GM18505 (cell line): ENCODE measurements around the gene SV2C.
A peak's percentile ranks its signal among the peaks of the same experiment; 100 is the strongest.
"Not testable (repeated sequence)": the region's sequence is repeated elsewhere in the genome, so short reads cannot be mapped to it uniquely, and the experiment has no call there.

ENCODE experiments used
- ATAC-seq: cut with Tn5 transposase; IDR thresholded peaks from one replicate; pipeline ENCODE4 v1.9.1; 2021; ENCODE audit not compliant: unreplicated experiment
- POLR2A ChIP-seq: IDR thresholded peaks from 4 replicates; pipeline ENCODE4 v1.6.1; 2011; ENCODE audit warnings: borderline replicate concordance; ENCODE audit not compliant: insufficient read depth, insufficient read length; ENCODE audit errors: extremely low read depth

SV2C gene

DNA sequence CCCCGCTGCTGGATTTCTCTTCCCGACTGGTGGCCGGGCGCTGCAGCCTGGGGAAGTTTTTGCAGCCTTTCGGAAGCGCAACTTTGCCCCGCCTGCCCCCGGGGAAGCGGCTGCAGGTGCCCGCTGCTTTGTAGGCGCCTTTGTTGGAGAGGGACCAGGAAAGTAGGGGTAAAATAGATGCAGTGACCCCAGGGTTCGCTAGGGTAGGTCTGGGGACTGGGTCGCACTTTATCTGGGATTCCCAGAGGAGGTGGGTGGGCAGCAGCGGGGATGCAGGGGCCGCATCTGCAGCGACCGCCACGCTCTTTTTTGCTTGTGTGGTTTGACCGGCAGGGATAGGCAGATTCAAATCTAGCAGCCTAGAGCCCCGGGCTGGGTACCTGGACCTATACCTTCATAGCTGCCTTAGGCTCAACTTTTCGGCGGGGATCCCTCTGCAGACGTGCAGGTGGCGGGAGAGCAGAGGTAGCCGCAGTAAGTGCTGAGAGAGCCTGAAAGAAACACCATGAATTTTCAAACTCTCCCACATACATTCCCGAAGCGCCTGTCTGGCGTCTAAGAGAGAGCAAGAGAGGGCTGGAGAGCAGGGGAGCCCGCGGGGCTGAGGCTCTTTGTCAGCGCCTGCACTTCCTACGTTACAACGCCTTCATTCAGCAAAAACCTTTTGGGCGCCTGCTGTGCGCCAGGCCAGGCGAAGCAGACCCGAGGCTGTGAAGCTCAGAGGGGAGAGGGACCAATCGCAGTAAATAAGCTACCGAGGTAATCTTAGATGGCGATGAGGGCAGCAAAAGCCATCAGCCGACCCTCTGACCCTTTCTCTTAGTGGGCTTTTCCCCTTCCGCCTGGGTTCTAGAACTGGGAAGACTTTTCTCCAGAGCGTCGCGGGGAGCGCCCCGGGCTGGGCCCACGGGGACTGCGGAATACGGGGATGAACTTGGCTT, 642 bp downstream of the SV2C start:
- ATAC-seq = no peak
- no peak for TF ChIP-seq POLR2A

DNA sequence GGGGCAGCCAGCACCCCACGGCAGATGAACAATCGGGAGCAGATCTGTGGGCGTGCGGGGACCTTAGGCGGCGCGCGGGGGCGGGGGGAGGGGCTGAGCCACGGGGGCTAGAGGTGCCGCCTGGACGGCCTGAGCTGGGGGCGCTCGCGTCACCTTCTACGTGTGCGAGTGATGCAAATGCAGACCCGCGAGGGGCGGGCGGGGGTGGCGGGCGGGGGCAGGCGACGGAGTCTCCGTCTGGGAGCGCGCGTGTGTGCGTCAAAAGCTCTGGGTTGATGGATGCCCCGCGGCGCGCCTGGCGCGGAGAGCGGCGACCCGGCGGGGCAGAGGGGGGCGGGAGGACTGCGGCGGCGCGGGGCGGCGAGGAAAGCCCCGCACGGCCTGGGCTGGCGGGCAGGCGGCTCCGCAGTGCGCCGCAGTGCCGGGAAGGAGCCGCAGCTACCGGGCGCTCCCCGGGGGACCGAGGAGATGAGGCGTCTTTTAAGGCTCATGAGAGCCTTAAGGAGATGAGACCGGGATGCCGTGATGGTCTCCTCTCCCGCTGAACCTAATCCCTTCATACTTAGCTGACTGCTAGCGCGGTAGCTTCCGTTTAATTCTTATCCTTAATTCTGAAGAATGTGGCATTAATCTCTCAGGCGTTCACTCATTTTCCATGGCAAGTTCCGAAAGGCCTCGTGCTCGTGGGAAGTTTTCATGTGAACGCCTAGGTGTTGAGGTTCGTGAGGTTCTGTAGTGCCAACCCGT, 1.5 kb downstream of the SV2C start:
- TF ChIP-seq POLR2A = no peak
- no peak for ATAC-seq

GRCh38 chr5:76085243-76085579, 2.0 kb downstream of the SV2C start:
- no peak for TF ChIP-seq POLR2A
- ATAC-seq = no peak

GRCh38 chr5:76086095-76086494, 2.9 kb downstream of the SV2C start:
- no peak for ATAC-seq
- no peak for TF ChIP-seq POLR2A

- ATAC-seq = not testable (repeated sequence)
Observed at GRCh38 chr5:76089156-76089555, 6.0 kb downstream of the SV2C start.

GRCh38 chr5:76091351-76091750, 8.2 kb downstream of the SV2C start:
- ATAC-seq = no peak
- TF ChIP-seq POLR2A = no peak

DNA sequence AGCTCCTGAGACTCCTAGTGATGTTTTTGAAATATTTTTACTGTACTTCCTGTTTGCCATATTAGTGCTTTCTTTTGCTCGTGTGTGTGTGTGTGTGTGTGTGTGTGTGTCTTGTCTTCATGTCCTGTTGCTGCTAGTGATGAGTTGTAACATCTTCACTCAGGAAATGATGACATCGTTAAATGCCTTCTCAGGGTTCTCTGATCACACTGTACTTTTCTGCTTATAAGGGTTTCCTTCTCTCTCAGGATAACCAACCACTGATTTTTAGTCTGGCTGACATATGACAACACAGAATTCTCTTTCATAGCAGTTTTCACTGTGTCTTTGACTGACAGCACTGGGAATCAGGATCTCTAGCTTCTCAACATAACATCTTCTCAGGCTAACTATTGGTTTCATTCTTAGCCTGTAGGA, 16.1 kb downstream of the SV2C start:
- peak; percentile 70 for ATAC-seq
- TF ChIP-seq POLR2A = no peak

DNA sequence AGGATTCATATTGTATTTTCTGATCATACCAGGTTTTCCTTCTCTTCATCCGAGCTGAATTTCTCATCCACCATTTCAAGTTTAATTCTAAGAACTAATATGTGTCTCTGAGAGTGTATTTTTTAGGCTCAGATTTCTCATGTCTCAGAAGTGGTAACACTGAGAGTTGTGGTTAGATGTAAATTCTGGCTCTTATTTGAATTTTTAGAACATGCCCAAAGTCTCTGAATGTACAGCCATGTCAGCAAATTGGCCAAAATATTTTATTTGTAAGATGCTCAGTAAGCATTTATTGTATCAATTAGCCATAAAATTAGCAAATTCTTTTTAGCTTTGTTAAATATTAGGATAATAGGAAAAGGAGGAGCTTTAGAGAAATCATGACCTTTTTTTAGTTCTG, 16.6 kb downstream of the SV2C start:
- TF ChIP-seq POLR2A = no peak
- no peak for ATAC-seq

DNA sequence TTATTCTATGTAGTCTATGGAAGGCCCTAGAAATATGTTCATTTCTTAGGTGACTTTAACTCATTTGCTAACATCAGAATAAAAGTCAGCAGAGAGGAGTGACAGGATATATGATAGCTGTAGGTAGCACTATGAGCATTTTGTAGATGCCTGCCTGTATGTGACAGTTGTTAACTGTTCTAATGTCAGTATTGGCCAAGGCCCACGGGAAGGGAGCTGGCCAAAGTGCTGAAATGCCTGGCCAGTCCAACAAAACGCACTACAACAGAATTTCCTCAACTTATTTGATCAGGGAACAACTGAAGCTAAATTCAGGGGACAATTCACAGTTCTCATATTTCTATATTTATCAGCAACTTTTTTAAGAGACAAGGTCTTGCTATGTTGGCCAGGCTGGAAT, 20.8 kb downstream of the SV2C start:
- TF ChIP-seq POLR2A = no peak
- no peak for ATAC-seq

GRCh38 chr5:76106149-76106548, 23.0 kb downstream of the SV2C start:
- no peak for ATAC-seq
- TF ChIP-seq POLR2A = no peak

GRCh38 chr5:76111477-76112174, 28.4 kb downstream of the SV2C start:
- no peak for ATAC-seq
- no peak for TF ChIP-seq POLR2A

- ATAC-seq = no peak
- no peak for TF ChIP-seq POLR2A
Observed at GRCh38 chr5:76113103-76113502, 29.9 kb downstream of the SV2C start.

- no peak for ATAC-seq
Observed at GRCh38 chr5:76114179-76114851, 31.1 kb downstream of the SV2C start.

More at GRCh38 chr5:76114179-76114851, 31.1 kb downstream of the SV2C start:
- TF ChIP-seq POLR2A = no peak
